HT1080 (cell line): ENCODE results near the gene UPB1. TPM values are rescaled to one million over a fixed set of nuclear protein-coding genes. Genes with fewer than 3 reads are reported as not detected.
"Not testable (repeated sequence)": the region's sequence is repeated elsewhere in the genome, so short reads cannot be mapped to it uniquely, and the experiment has no call there.

Source experiments
- DNase-seq: peaks from one replicate; pipeline ENCODE4 v3.0.0-alpha.2; 2015; ENCODE audit warnings: low read depth
- total RNA-seq: library from RNA; depleted of rRNA; stranded (reverse); fragments of >200 nt; shearing (Covaris generic); gene quantifications from 2 replicates; pipeline ENCODE4 v1.2.3, GENCODE V29; 2014

UPB1 gene
- total RNA-seq, 1 experiment from 2014 or later: not detected

DNA sequence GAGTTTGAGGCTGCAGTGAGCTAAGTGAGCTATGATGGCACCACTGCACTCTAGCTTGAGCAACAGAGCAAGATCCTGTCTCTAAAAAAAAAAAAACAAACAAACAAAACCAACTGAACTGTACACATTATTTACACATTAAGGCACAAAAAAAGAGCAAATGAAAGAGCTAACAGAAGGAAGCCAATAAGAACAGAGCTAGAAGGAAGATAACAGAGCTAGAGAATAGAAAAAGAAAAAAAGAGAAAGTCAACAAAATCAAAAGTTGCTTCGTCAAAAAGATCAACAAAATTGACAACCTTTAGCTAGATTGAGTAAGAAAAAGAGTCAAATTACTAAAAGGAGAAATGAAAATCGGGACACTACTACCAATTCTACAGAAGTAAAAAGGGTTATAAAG, 34.8 kb downstream of the UPB1 start:
- no peak for DNase-seq

DNA sequence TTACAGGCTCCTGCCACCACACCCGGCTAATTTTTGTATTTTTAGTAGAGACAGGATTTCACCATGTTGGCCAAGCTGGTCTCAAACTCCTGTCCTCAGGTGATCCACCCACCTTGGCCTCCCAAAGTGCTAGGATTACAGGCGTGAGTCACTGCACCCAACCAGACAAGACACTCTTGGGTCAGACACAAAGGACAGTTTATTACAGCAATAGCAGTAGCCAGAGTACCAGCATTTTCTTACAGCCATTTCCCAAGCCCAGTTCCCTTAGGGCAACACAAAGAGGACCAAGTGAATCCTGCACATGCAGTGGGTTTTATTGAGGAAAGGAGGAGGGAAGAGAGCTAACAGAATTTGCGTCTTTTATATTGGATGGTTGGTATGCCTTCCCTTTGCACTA, 35.8 kb downstream of the UPB1 start:
- not testable (repeated sequence) for DNase-seq

- DNase-seq: no peak
These were observed 36.9 kb downstream of the UPB1 start for GRCh38 chr22:24532075-24532474.

- no peak for DNase-seq
These were observed 40.2 kb downstream of the UPB1 start for GRCh38 chr22:24535348-24535747.

DNA sequence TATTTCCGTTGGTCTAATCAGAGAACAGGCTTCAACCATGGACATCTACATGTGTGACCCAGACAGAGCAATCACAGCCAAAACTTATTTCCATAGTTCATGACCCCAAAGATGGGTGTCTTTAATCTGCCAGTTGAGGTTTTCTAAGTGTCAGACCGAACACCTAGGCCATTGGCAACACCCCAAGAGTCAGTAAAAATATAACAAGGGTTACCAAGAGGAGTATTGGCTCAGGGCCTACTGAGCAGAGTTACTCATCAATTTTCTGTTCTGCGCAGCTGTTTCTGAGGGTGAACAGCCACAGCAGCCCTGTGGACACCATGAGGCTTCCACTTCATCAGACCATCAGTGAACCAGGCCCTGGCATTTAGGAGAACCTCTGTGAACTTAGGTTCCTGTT, 41.0 kb downstream of the UPB1 start:
- no peak for DNase-seq

DNA sequence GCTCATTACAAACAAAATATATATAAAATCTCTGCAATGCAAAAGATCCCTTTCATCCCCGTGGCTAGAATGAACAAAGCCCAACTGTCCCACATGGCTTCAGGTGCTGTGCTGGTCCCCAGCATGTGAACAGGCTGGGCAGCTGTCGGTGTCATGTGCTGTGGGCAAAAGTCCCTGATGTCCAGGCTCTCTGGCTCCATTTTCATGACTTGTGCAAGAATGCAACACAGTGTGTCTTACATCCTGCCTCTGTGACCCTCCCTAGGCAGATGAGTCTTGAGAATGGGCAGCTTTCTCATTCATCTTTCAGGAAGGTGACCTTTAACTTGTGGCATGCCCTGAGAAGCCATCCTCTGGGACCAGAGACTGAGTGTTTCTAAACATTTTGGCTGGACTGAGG, 45.3 kb downstream of the UPB1 start:
- no peak for DNase-seq

DNA sequence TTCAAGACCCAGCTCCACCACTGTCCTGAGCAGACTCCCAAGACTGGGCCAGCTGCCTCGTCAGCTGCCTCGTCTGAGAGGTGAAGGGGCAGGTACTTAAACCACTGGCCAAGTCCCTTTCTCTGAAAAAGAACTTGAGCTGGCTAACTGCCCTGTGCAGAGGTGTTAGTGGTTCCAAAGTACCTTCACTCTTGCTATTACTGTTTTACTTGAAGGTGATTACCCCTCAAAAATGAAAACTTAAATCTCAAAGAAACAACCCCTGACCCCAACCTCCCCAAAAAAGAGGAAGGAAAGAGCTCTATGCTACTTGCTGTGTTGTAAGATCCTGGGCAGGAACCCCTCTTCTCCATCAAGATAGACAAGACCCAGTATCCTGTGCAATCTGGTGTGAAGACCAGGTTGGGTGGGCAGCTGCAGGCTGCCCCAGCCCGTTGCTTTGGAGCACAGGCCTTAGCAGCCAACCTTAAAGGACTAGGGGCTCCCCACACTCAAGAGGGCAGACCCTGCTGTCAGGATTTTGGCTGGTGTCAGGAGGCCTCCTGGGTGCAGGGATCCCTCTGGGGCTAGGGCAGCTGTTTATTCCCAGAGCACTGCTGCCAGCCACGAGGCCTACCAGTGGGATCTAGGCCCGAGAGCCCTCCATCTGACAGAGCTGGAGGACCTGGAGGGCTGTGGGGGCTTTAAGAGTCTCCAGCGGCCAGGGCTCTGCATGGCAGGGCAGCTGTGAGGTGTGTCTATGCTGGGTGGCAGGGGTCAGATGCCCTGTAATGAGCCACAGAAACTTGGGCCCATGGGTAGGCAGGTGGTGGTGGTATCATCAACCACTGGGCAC, 46.8 kb downstream of the UPB1 start:
- no peak for DNase-seq

- no peak for DNase-seq
These were observed 47.5 kb downstream of the UPB1 start for GRCh38 chr22:24542641-24543040.

DNA sequence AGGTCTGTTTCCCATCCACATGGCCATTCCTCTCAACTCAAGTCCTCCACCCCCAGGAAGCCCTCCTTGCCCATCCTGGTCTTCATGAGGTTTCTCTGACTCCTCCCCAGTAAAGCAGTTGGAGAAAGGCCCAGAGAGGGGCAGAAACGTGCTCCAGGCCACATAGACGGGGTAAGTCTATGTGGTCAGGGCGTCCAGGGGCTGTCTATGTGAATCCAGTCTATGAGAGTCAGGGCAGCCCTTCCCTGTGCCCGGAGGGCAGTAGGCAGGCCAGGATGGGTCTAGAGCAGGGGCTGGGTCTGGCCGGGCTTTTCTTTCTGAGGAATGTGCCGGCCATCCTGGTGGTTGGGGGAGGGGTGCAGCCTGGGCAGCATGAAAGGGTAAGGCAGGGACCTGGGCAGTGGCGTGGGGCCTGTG, 48.1 kb downstream of the UPB1 start:
- no peak for DNase-seq

DNA sequence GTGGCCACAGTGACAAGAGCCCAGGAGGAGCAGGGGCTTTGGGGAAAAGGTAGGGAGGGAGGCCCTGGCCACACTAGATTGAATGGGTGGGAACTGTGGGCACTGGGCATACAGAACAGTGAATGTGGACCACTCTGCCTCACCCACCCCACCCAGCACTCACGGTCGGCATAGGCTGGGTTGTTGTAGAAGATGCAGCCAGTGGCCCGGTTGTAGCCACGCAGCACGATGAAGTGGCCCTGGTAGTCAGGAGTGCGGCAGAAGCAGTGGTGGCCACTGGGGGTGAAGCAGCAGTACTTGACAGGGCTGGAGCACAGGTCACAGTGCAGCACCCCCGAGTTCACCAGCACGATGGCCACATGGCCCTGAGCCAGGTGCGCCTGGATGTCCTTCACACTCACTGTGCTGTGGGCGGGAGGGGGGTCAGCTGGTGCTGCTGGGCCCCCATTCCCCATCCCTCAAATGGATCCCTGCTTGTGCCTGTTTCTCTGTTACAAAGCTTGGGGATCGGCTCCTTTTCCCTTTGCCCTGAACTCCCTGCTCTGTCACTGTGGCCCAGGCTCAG, 48.6 kb downstream of the UPB1 start:
- no peak for DNase-seq

DNA sequence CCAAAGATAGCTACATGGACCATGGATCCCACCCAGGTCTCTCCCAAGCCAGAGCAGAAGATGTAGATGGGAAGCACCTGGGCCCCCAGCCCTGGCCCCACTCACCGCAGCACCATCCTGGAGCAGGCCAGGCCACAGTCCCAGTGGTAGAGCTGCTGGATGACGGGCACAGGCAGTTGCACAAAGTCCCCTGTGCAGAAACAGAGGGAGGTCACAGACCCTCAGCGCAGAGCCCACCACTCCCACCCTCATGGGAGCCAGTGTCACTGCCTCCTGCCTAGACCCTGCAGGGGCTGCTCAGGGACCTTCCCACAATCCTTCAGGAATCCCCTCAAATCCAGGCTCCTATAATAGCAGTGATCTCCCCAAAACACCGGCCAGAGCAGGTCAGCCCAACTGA, 53.7 kb downstream of the UPB1 start:
- no peak for DNase-seq

- DNase-seq: peak; percentile 56
These were observed 55.1 kb downstream of the UPB1 start for GRCh38 chr22:24550028-24550901.

DNA sequence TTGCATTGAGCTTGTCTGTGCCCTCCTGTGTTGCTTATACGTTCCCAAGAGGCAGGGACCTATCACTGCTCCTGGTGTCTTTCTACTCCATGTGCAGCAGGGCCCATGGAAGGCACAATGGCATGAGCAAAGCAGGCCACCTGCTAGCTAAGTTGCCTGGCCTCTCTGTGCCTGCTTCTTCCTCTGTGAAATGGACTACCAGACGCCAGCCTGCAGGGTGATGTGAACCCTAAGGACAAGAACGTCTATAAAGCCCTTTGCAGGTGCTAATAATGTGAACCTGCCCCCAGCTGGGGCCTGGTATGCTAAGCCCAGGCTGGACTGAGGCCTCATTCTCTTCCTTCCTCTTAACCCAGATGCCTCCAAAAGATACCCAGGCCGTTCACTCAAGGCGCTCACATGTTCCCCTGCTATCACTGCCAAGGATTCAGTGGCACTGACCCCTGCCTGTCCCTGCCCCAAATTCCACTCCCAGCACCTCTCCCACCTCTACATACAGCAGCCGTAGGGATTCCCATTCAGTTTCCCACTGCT, 55.8 kb downstream of the UPB1 start:
- no peak for DNase-seq

DNA sequence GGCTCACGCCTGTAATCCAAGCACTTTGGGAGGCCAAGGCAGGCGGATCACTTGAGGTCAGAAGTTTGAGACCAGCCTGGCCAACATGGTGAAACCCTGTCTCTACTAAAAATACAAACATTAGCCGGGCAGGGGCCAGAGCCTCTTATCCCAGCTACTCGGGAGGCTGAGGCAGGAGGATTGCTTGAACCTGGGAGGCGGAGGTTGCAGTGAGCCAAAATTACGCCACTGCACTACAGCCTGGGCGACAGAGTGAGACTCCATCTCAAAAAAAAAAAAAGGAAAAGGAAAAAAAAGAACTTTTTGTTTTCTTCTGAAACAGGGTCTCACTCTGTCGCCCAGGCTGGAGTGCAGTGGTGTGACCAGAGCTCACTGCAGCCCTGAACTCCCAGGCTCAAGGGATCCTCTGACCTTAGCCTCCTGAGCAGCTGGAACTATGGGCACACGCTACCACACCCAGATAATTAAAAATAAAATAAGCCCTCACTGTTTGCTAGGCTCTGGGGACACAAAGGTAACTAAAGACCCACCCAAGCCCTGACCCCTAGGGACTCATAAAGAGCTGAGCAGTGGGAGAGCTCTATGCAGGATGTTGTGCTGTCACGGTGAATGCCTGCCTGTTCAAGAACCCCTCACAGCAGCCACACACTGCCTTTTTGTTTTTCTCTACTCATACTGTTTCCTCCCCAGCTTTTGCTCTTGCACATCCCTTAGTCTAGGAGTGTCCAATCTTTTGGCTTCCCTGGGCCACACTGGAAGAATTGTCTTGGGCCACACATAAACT, 57.6 kb downstream of the UPB1 start:
- not testable (repeated sequence) for DNase-seq

DNA sequence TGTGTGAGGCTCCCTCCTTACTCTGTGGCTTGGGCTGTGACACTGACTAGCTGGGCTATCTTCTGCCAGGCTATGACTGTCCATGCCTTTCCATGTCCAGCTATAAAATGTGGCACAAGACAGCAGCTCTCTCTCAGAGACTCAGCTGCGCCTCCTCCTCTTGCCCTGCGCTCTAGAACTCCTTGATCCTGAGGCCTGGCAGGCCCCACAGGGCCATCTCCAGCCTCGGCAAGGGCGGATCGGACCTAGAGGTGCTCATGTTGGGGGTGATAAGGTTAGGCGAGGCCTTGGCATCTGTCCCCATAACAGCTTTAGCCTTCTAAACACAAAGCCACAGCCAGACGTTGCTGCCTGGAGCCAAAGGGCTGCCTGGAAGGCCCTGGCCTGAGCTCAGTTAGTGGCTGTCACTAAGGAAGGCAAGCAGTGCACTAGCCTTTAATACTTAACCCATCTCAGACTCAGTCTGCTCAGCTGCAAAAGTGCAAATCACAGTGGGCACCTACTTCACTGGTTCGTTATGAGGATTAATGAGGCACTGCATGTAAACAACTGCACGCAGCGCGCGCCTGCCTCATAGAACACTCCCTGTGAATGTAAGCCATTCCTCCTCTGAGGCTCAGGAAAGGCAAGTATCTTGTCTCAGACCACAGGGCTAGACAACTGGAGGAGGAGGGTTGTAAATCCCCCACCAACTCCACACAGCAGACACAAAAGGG, 58.6 kb downstream of the UPB1 start:
- DNase-seq: no peak

- peak; percentile 10 for DNase-seq
These were observed 59.4 kb downstream of the UPB1 start, which contains the start of gene GUCD1 for GRCh38 chr22:24554313-24555164. GUCD1 (minus strand) TSS chr22:24555138; CDS start chr22:24554991, 147 bp downstream.

- DNase-seq: peak; percentile 97
These were observed 60.3 kb downstream of the UPB1 start, which contains the start of gene SNRPD3 for GRCh38 chr22:24555165-24556039. SNRPD3 (plus strand) TSS chr22:24555999; CDS start chr22:24557675, 1,676 bp downstream.

DNA sequence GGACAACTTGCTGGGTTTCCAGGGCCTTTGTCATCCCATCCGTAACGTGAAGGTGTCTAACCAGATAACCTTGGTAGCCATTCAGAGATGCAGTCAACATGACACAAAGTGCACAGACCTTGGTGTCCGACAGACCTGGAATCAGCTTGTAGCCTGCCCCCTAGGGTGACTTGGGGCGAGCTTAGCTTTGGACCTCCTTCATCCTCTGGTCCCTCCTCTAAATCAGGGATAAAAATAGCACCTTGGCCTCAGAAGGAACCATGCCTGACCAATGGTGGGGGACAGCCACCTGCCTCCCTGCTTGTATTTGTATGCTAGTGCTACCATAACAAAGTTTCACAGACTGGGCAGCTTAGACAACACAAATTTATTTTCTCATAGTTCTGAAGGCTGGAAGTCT, 64.3 kb downstream of the UPB1 start:
- DNase-seq: no peak
